ENCODE results near the gene NANS. TPM values are rescaled to one million over a fixed set of nuclear protein-coding genes. Genes with fewer than 3 reads are reported as not detected.

NANS gene
- total RNA-seq, 1 experiment from 2014 or later = 57.9 TPM

- TF ChIP-seq CDX4 (CRISPR knock-in tag; IDR thresholded peaks at IDR 0.05; ENCODE audit: borderline replicate concordance) = no peak
- no peak for TF ChIP-seq ZNF671 (CRISPR knock-in tag; IDR thresholded peaks at IDR 0.05)
- TF ChIP-seq RELA (CRISPR knock-in tag; IDR thresholded peaks at IDR 0.05; ENCODE audit: borderline replicate concordance) = peak; percentile 94
- TF ChIP-seq E2F1 (CRISPR knock-in tag; IDR thresholded peaks at IDR 0.05) = peak; percentile 81; the same call in 1 of the 2 replicates
- no peak for TF ChIP-seq AR (CRISPR knock-in tag; IDR thresholded peaks at IDR 0.05)
- peak; percentile 95 for TF ChIP-seq TP53 (CRISPR knock-in tag; IDR thresholded peaks at IDR 0.05)
- TF ChIP-seq FOXP1 (CRISPR knock-in tag; IDR thresholded peaks at IDR 0.05; ENCODE audit: borderline replicate concordance) = peak; percentile 94
- TF ChIP-seq USF1 (CRISPR knock-in tag; IDR thresholded peaks at IDR 0.05) = peak; percentile 74
- no peak for TF ChIP-seq NFATC4 (CRISPR knock-in tag; IDR thresholded peaks at IDR 0.05)
- 0 out of 2 replicates have a peak, but pooled peaks have one; percentile 24 for TF ChIP-seq ZNF423 (CRISPR knock-in tag; IDR thresholded peaks at IDR 0.05)
- TF ChIP-seq ZNF121 (CRISPR knock-in tag; IDR thresholded peaks at IDR 0.05) = 0 out of 2 replicates have a peak, but pooled peaks have one; percentile 36
- TF ChIP-seq GRHL2 (CRISPR knock-in tag; IDR thresholded peaks at IDR 0.05; ENCODE audit: insufficient replicate concordance, severe bottlenecking) = no peak
- peak; percentile 73; the same call in 1 of the 2 replicates for TF ChIP-seq AFF4 (CRISPR knock-in tag; IDR thresholded peaks at IDR 0.05; ENCODE audit: borderline replicate concordance)
- TF ChIP-seq ZNF138 (CRISPR knock-in tag; conservative IDR thresholded peaks at IDR 0.05) = peak; percentile 98
- peak; percentile 86; the same call in 1 of the 2 replicates for TF ChIP-seq ZNF219 (CRISPR knock-in tag; IDR thresholded peaks at IDR 0.05; ENCODE audit: borderline replicate concordance)
- peak; percentile 96 for TF ChIP-seq MYBL2 (CRISPR knock-in tag; IDR thresholded peaks at IDR 0.05)
- peak; percentile 92 for TF ChIP-seq JUN (CRISPR knock-in tag; IDR thresholded peaks at IDR 0.05)
- peak; percentile 90 for TF ChIP-seq CREB1 (CRISPR knock-in tag; IDR thresholded peaks at IDR 0.05)
- peak; percentile 68; the same call in 1 of the 2 replicates for TF ChIP-seq PRDM15 (CRISPR knock-in tag; IDR thresholded peaks at IDR 0.05)
- TF ChIP-seq CTCF (IDR thresholded peaks at IDR 0.05) = no peak
- TF ChIP-seq SMAD3 (CRISPR knock-in tag; IDR thresholded peaks at IDR 0.05; ENCODE audit: borderline replicate concordance) = peak; percentile 66; the same call in 1 of the 2 replicates
These were observed 62.4 kb downstream of the NANS start, which contains the start of gene TRIM14 (continued) for GRCh38 chr9:98118640-98119601.
